NB4 (cell line): ENCODE measurements around the gene MIP.

ENCODE experiments used
- MYC ChIP-seq: IDR thresholded peaks from 2 replicates; pipeline ENCODE4 v1.6.1; 2011; ENCODE audit warnings: low read depth, low read length
- POLR2A ChIP-seq: IDR thresholded peaks from 2 replicates; pipeline ENCODE4 v1.6.1; 2011; ENCODE audit warnings: mild to moderate bottlenecking; ENCODE audit not compliant: insufficient read length; ENCODE audit errors: extremely low read depth
- TF ChIP-seq, protein P1 (sequence below): IDR thresholded peaks from one replicate; pipeline ENCODE4 v1.5.1; 2012; ENCODE audit warnings: low read depth, low read length
- TF ChIP-seq, protein P2 (sequence below): IDR thresholded peaks from 2 replicates; pipeline ENCODE4 v1.6.1; 2011; ENCODE audit warnings: low read depth, low read length

DNA sequence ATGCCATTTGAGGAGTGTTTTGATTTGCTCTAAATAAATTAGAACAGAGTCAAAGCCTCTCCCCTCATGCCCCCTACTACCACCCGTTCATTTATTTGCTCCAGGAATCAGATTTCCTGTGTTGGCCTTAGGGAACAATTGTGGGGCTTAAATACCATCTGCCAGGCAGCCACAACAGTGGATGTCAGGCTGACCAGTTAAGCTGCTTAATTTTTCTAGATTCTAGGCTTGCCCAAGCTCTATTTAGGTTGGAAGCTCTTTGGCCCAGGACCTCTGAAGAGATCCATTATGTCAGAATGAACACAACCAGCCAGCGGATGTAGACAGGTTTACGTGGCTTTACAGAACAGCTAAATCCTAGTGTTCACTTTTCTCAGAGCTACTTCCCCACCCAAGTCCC is 4.2 kb downstream of the MIP start:
- no peak for TF ChIP-seq MYC
- TF ChIP-seq, protein P1, sequence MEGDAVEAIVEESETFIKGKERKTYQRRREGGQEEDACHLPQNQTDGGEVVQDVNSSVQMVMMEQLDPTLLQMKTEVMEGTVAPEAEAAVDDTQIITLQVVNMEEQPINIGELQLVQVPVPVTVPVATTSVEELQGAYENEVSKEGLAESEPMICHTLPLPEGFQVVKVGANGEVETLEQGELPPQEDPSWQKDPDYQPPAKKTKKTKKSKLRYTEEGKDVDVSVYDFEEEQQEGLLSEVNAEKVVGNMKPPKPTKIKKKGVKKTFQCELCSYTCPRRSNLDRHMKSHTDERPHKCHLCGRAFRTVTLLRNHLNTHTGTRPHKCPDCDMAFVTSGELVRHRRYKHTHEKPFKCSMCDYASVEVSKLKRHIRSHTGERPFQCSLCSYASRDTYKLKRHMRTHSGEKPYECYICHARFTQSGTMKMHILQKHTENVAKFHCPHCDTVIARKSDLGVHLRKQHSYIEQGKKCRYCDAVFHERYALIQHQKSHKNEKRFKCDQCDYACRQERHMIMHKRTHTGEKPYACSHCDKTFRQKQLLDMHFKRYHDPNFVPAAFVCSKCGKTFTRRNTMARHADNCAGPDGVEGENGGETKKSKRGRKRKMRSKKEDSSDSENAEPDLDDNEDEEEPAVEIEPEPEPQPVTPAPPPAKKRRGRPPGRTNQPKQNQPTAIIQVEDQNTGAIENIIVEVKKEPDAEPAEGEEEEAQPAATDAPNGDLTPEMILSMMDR = no peak
- TF ChIP-seq POLR2A = no peak
- TF ChIP-seq, protein P2, sequence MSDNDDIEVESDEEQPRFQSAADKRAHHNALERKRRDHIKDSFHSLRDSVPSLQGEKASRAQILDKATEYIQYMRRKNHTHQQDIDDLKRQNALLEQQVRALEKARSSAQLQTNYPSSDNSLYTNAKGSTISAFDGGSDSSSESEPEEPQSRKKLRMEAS = no peak
